Natural killer cell treated with Interleukin-12 subunit alpha and Interleukin-12 subunit beta and Interleukin-15 and Interleukin-18, amount 100 ng/mL, for 72 hours (primary cell): ENCODE data around the gene LRMDA. TPM values are rescaled to one million over a fixed set of nuclear protein-coding genes. Genes with fewer than 3 reads are reported as not detected.

ENCODE experiments used
- ATAC-seq, 2 donors: fragments of 150-1000 bp; cut with Tn5 transposase in 1 of 2; sonication (Bioruptor Pico), chemical (Tn5 transposase) in 1 of 2; 2 replicates each; pipeline ENCODE4 v1.10.0; 2021
- DNase-seq: peaks from one replicate; pipeline ENCODE4 v3.0.0; 2022; ENCODE audit warnings: low spot score
- H3K27ac Mint-ChIP-seq, 2 donors: 1 replicate in 1 of 2; 2 replicates in 1 of 2; pipeline ENCODE4 v1.8.0; 2022; ENCODE audit warnings: mixed read lengths in 2 of 2, mild to moderate bottlenecking in 1 of 2, moderate library complexity in 1 of 2
- H3K27me3 Mint-ChIP-seq, 2 donors: 1 replicate in 1 of 2; 2 replicates in 1 of 2; pipeline ENCODE4 v1.8.0; 2022; ENCODE audit warnings: mixed read lengths in 2 of 2
- H3K36me3 Mint-ChIP-seq: one replicate; pipeline ENCODE4 v1.8.0; 2022; ENCODE audit warnings: mixed read lengths
- H3K4me1 Mint-ChIP-seq, 2 donors: 1 replicate in 1 of 2; 2 replicates in 1 of 2; pipeline ENCODE4 v1.8.0; 2022; ENCODE audit warnings: low read depth in 2 of 2, mixed read lengths in 2 of 2, mild to moderate bottlenecking in 1 of 2
- H3K4me3 Mint-ChIP-seq: one replicate; pipeline ENCODE4 v1.8.0; 2022; ENCODE audit warnings: mixed read lengths
- H3K9me3 Mint-ChIP-seq: 2 replicates; pipeline ENCODE4 v1.8.0; 2022; ENCODE audit warnings: mixed read lengths
- total RNA-seq, 2 donors: library from RNA; stranded (reverse); gene quantifications; one replicate each; pipeline ENCODE4 v1.2.3, GENCODE V29; 2022

The LRMDA gene
- total RNA-seq, 2 donors from 2014 or later: 0.92 to 1.8 TPM

- Mint-ChIP-seq H3K4me1 (no peaks in the 10 kb centered on the region), H3K4me3 (no peak overlapping the region), H3K9me3 (no peaks in the 10 kb centered on the region), H3K27me3 (peaks cover 1 to 7% of the 10 kb centered on the region in 2 donors), H3K27ac (no peak overlapping the region), H3K36me3 (peaks cover under 1% of the 10 kb centered on the region)
- no peak for DNase-seq
- no peak for ATAC-seq
Observed at GRCh38 chr10:75451831-75452230, 20.4 kb downstream of the LRMDA start.

DNA sequence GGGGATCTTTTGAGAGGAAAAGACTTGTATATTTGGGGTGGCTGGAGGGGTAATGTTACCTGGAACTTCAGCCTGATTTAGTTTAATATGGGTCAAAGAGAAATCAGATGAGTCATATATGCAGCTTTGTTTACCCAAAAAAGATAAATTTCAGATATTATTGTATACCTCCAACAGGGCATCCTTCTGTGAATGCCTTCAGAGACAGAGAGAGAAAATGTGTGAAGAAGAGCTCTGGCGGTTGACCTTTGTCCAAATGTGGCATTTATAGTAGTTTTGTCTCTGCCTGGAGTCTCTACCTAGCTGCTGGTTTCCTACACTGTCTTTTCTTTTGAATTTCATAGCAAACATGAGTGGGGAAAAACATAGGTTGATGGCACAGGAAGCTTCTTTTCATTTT, 21.6 kb downstream of the LRMDA start:
- Mint-ChIP-seq H3K27me3 (peaks cover 4 to 7% of the 10 kb centered on the region in 2 donors), H3K4me3 (no peak overlapping the region), H3K27ac (no peak overlapping the region), H3K36me3 (no peaks in the 10 kb centered on the region), H3K4me1 (no peaks in the 10 kb centered on the region), H3K9me3 (no peaks in the 10 kb centered on the region)
- DNase-seq: no peak
- no peak for ATAC-seq

GRCh38 chr10:75456122-75456521, 24.7 kb downstream of the LRMDA start:
- Mint-ChIP-seq H3K36me3 (no peaks in the 10 kb centered on the region), H3K4me3 (no peak overlapping the region), H3K27me3 (peaks cover 7% of the 10 kb centered on the region in 2 donors), H3K9me3 (no peaks in the 10 kb centered on the region), H3K4me1 (no peaks in the 10 kb centered on the region), H3K27ac (no peak overlapping the region)
- DNase-seq (no peak), ATAC-seq (no peak)

DNA sequence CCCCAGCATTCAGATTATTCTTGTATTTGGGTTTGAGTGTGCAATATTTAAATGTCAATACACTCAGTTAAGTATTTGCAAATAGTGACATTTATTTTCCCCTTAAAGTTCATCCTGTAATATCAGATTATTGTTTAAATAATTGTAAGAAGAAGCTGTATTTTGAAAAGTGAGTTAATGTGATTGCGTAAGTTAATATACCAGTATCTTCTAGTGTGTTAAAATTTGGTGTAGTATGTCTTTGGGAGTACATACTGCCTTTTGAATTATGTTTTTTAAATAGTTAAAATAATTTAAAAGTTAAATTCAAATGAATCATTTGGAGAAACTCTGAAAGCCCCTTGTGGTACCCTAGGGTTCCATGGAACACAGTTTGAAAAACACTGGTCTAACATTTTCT, 28.6 kb downstream of the LRMDA start:
- DNase-seq: no peak
- peaks cover 0 to 12% of the 10 kb centered on the region in 2 donors for H3K27me3 Mint-ChIP-seq
- H3K36me3 Mint-ChIP-seq: no peaks in the 10 kb centered on the region
- H3K4me1 Mint-ChIP-seq: no peaks in the 10 kb centered on the region
- ATAC-seq: no peak
- no peak overlapping the region for H3K4me3 Mint-ChIP-seq
- H3K9me3 Mint-ChIP-seq: no peaks in the 10 kb centered on the region
- H3K27ac Mint-ChIP-seq: no peak overlapping the region

DNA sequence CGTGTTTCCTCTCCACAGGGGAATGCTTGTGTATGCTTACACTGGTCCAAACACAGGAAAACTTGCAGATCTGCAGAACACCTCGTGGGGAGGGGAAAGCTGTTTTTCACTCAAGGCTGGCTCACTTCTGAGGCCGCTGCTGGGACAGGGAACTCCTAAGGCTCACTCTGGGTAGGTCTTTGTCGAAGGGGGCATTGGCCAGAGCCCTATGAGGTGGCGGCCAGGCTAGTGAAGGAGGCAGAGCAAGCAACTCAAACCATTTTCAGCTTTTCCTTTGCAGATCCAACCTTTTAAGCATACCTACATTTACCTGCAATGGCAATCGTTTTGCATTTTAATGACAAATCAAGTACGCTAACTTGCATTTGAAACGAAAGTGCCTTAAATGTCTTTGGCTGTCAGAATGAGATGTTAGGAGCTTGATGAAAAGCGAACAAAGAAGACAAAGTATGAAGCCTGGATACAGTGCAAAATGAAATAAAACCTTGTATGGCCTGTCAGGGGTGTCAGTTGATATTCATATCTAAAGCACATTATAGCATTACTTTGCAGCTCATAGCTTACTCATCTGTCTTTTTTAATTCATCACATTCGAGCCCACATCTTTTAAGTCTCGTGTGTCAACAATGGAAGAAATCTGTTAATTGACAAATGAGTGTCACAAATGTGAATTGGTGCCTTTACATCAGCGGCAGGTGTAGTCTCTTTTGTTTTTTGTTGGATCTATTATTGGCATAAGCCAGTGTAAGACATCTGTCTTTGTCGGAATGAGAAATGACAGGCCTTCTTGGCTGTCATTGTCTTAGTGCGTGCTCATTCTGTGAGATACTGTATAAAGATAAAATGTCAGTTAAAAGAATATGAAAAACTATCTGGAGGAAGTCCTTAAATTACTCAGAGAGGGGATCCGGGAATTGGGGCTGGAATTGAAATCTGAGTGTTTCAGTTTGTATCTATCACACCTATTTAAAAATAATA, 30.5 kb downstream of the LRMDA start:
- ATAC-seq (no peak), DNase-seq (no peak)
- Mint-ChIP-seq H3K9me3 (no peaks in the 10 kb centered on the region), H3K27ac (no peak overlapping the region), H3K4me1 (no peaks in the 10 kb centered on the region), H3K4me3 (no peak overlapping the region), H3K27me3 (peaks cover 4 to 22% of the 10 kb centered on the region in 2 donors), H3K36me3 (no peaks in the 10 kb centered on the region)

GRCh38 chr10:75462865-75463264, 31.4 kb downstream of the LRMDA start:
- Mint-ChIP-seq H3K27me3 (peaks cover 5 to 19% of the 10 kb centered on the region in 2 donors), H3K4me1 (no peaks in the 10 kb centered on the region), H3K27ac (no peak overlapping the region), H3K9me3 (no peaks in the 10 kb centered on the region), H3K4me3 (no peak overlapping the region), H3K36me3 (no peaks in the 10 kb centered on the region)
- DNase-seq (no peak), ATAC-seq (no peak)

DNA sequence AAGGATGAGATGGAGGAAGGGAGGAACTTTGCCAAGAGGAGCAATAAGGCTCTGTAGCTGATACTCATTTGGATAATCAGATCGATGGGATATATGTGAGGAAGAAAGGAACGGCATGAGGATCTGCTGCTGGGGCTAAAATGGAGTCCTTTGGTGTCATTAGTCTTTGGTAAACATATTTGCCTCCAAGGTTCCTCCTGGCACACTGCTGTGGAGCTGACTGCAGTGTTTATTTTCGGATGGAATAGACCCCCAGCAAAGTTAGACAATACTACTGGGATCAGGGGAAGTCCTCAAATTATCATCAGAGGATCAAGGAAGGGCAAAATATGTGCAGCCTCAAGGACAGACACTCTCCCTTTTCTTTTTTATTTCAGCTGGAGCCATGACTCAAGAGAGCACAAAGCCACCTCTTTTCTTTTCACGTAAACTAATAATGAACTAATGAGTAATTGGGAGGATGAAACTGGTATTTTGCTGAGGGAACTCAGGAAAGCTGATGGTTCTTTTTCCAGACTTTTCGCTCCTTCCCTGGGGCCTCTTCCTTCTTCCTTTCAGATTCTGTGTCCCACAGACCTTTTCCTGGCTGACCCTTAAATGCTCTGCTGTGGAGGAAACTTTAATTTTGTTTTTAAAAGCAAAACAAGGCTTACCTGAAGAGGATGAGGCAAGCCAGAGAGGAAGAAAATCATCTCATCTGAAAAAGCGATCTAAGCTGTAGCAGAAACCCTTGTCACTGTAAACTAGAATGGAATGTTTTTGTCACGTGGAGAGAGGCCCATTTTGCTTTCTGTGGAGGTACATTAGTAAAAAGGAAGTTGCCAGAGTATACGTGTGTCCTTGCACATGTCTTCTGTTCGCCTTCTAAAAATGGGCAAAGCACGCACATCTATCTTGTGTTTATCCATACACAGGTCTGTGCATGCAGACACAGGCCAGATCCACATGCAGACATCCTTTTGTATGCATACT, 33.3 kb downstream of the LRMDA start:
- Mint-ChIP-seq H3K27ac (no peak overlapping the region), H3K36me3 (no peaks in the 10 kb centered on the region), H3K4me1 (peaks cover 0 to 7% of the 10 kb centered on the region in 2 donors), H3K4me3 (no peak overlapping the region), H3K9me3 (no peaks in the 10 kb centered on the region), H3K27me3 (peaks cover 5 to 15% of the 10 kb centered on the region in 2 donors)
- ATAC-seq (no peak), DNase-seq (no peak)

DNA sequence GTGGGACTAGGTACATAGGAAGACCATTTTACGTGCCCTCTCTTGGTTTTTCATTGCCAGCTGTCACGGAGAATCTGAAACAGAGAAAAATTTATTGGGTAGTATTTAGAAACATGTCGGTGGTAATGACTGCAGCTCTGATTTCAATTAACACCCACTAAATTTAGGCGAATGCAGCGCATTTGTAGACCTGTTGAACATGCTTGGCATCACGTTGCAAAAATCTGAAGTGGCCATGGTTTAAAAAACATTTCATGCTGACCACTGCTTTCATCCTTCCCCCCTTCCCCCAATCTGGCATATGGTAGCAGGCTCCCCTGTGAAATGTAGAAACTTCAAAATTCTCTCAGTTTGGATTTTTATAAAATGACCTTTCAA, 34.0 kb downstream of the LRMDA start:
- peaks cover 0 to 7% of the 10 kb centered on the region in 2 donors for H3K4me1 Mint-ChIP-seq
- no peaks in the 10 kb centered on the region for H3K9me3 Mint-ChIP-seq
- no peak overlapping the region for H3K27ac Mint-ChIP-seq
- H3K4me3 Mint-ChIP-seq: no peak overlapping the region
- H3K27me3 Mint-ChIP-seq: peaks cover 5 to 15% of the 10 kb centered on the region in 2 donors
- no peak for ATAC-seq
- no peak for DNase-seq
- H3K36me3 Mint-ChIP-seq: no peaks in the 10 kb centered on the region

DNA sequence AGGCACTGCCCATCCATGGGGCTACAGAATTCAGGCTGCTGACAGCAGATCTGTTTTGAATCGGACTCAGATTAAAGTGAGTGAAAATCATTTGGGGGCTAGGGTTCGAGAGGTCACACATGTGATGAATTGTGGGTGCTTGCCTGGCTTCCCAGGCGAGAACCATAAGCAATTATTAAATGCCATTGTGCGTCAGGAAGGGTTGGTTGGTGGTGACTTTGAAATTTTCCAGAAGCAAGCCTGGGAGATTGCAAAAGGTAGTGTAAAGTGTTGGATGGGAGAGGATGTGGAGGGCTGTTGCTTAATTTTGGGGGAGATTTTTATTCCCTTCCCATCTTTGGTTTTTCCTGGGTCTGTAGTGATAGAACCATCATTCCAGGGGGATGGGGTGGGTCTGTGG, 34.6 kb downstream of the LRMDA start:
- DNase-seq (no peak), ATAC-seq (no peak)
- Mint-ChIP-seq H3K36me3 (no peaks in the 10 kb centered on the region), H3K9me3 (no peaks in the 10 kb centered on the region), H3K27ac (no peak overlapping the region), H3K4me1 (peaks cover 0 to 7% of the 10 kb centered on the region in 2 donors), H3K4me3 (no peak overlapping the region), H3K27me3 (peaks cover 5 to 15% of the 10 kb centered on the region in 2 donors)

GRCh38 chr10:75466886-75467285, 35.5 kb downstream of the LRMDA start:
- Mint-ChIP-seq H3K4me1 (peaks cover 0 to 7% of the 10 kb centered on the region in 2 donors), H3K27ac (no peak overlapping the region), H3K9me3 (no peaks in the 10 kb centered on the region), H3K36me3 (no peaks in the 10 kb centered on the region), H3K4me3 (no peak overlapping the region), H3K27me3 (peaks cover 5 to 18% of the 10 kb centered on the region in 2 donors)
- DNase-seq: no peak
- no peak for ATAC-seq

DNA sequence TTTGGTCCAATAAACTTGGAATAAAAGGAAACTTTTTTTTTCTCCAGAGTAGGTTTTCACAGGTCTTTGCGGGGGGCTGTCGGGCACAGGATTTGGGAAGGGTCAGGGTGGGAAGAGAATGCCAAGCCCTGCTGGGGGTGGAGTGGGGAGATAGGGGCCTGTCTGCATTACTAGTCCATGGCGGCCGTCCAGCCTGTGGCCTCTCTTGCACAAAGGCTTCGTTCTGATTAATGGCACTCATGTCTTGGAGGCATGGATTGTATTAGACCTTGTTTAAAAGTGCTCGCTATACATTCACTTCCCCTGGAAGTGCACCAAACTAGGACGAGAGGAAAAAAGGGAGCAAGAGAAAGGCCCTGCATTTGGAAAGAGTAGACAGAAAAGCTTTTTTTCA, 37.2 kb downstream of the LRMDA start:
- Mint-ChIP-seq H3K36me3 (no peaks in the 10 kb centered on the region), H3K4me3 (no peak overlapping the region), H3K4me1 (peaks cover 0 to 7% of the 10 kb centered on the region in 2 donors), H3K27me3 (peaks cover 5 to 23% of the 10 kb centered on the region in 2 donors), H3K27ac (no peak overlapping the region), H3K9me3 (no peaks in the 10 kb centered on the region)
- no peak for DNase-seq
- ATAC-seq: no peak

GRCh38 chr10:75469006-75469616, 37.7 kb downstream of the LRMDA start:
- Mint-ChIP-seq H3K4me3 (no peak overlapping the region), H3K4me1 (peaks cover 0 to 7% of the 10 kb centered on the region in 2 donors), H3K27ac (no peak overlapping the region), H3K27me3 (peaks cover 5 to 23% of the 10 kb centered on the region in 2 donors), H3K9me3 (no peaks in the 10 kb centered on the region), H3K36me3 (no peaks in the 10 kb centered on the region)
- ATAC-seq: no peak
- DNase-seq: no peak

- DNase-seq (no peak), ATAC-seq (no peak)
- no peaks in the 10 kb centered on the region for H3K36me3 Mint-ChIP-seq
- no peak overlapping the region for H3K4me3 Mint-ChIP-seq
- H3K9me3 Mint-ChIP-seq: no peaks in the 10 kb centered on the region
- H3K27me3 Mint-ChIP-seq: peaks cover 4 to 10% of the 10 kb centered on the region in 2 donors
- peaks cover 0 to 7% of the 10 kb centered on the region in 2 donors for H3K4me1 Mint-ChIP-seq
- no peak overlapping the region for H3K27ac Mint-ChIP-seq
Observed at GRCh38 chr10:75470901-75471300, 39.5 kb downstream of the LRMDA start.
